ENCODE data around the gene EBLN2.

- TF ChIP-seq CTCF (IDR thresholded peaks at IDR 0.05; ENCODE audit: low read length) = no peak
- TF ChIP-seq EZH2 (IDR thresholded peaks at IDR 0.05; ENCODE audit: borderline replicate concordance, low read length) = no peak
Observed at GRCh38 chr3:73110530-73110929, 49.1 kb downstream of the EBLN2 start.

All from OCI-LY1 (cell line).